ENCODE data around the gene C15orf62. TPM values are rescaled to one million over a fixed set of nuclear protein-coding genes. Genes with fewer than 3 reads are reported as not detected.
A peak's percentile ranks its signal among the peaks of the same experiment; 100 is the strongest.

Gene C15orf62, protein sequence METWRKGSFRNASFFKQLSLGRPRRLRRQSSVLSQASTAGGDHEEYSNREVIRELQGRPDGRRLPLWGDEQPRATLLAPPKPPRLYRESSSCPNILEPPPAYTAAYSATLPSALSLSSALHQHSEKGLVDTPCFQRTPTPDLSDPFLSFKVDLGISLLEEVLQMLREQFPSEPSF
- total RNA-seq (1.2 and 1.6 TPM in 2 replicates), polyA plus RNA-seq (1.5 and 2.8 TPM in 2 replicates)

DNA sequence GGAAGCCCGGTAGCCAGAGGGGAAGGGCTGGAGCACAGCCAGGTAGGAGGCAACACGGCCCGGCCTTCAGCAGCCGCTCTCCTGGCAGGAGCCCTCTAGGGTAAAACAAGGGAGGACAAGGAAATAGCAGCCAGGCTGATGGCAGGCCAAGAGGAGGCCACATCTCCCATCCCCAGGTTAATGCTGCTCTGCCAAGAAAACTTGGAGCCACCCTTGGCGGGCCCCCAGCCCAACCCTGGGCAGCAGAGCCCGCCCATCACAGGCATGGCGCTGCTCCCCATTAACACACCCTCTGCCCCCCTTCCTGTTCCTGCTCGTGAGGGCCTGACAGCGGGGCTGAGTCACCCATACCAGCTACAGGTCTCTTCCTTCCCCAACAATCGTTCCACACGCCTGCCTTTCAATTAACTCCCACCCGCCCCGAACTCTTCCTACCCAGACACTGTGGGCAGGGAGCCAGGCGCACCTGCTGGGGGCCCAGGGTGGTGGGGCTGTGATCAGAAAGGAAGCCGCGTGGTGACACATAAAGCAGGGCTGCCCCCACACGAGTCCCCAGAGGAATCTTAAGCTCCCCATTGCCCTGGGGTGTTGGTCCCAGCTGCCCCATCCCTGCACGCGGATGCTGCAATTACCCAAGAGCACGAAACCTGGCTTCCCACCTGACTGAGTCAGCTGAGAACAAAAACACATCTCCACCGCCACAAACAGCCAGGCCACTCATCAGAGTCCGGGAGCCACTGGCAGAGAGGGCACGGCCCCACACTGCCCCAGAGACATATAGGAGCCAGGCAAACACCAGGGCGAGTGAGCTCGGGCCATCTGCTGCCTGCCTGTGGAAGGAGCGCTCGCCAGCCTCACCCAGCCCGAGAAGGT, at the start of gene C15orf62:
Gene C15orf62, plus strand, starts transcription at position 707 of the 873 bp plus-strand sequence. CDS start 516 bp downstream, outside the sequence.
- Histone ChIP-seq H3K36me3 (no peaks in the 10 kb centered on the region), H3K27ac (no peak within 1 kb of the TSS), H3K27me3 (no peaks in the 10 kb centered on the region), H3K4me3 (no peak within 1 kb of the TSS), H3K9me3 (ENCODE audit: low read depth) (no peaks in the 10 kb centered on the region), H3K4me1 (ENCODE audit: low read depth) (no peaks in the 10 kb centered on the region)
- TF ChIP-seq, protein P1, sequence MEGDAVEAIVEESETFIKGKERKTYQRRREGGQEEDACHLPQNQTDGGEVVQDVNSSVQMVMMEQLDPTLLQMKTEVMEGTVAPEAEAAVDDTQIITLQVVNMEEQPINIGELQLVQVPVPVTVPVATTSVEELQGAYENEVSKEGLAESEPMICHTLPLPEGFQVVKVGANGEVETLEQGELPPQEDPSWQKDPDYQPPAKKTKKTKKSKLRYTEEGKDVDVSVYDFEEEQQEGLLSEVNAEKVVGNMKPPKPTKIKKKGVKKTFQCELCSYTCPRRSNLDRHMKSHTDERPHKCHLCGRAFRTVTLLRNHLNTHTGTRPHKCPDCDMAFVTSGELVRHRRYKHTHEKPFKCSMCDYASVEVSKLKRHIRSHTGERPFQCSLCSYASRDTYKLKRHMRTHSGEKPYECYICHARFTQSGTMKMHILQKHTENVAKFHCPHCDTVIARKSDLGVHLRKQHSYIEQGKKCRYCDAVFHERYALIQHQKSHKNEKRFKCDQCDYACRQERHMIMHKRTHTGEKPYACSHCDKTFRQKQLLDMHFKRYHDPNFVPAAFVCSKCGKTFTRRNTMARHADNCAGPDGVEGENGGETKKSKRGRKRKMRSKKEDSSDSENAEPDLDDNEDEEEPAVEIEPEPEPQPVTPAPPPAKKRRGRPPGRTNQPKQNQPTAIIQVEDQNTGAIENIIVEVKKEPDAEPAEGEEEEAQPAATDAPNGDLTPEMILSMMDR (IDR thresholded peaks at IDR 0.05; ENCODE audit: low read depth, low read length): no peak
- DNase-seq (ENCODE audit: low read depth in 1 of 2, low spot score in 1 of 2): peak in 1 of 2 donors; percentile 34

DNA sequence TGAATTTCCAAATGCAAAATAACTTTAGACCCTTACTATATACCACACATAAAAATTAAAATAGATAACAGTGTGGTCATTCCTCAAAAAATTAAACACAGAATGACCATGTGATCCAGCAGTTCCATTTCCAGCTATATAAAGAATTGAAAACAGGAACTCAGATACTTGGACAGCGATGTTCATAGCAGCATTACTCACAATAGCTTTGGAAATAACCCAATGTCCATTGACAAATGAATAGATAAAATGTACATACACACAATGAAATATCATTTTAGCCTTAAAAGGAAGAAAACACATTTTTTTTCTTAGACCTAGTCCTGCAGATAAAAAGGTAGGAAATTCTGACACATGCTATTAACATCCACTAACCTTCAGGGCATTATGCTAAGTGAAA, 48.1 kb upstream of the C15orf62 start:
- Histone ChIP-seq H3K4me3 (no peak overlapping the region), H3K9me3 (ENCODE audit: low read depth) (no peaks in the 10 kb centered on the region), H3K27ac (no peak overlapping the region), H3K27me3 (no peaks in the 10 kb centered on the region), H3K36me3 (no peaks in the 10 kb centered on the region), H3K4me1 (ENCODE audit: low read depth) (no peaks in the 10 kb centered on the region)
- TF ChIP-seq, protein P1 (IDR thresholded peaks at IDR 0.05; ENCODE audit: low read depth, low read length): no peak
- DNase-seq (ENCODE audit: low read depth in 1 of 2, low spot score in 1 of 2): peak in 1 of 2 donors; percentile 3

DNA sequence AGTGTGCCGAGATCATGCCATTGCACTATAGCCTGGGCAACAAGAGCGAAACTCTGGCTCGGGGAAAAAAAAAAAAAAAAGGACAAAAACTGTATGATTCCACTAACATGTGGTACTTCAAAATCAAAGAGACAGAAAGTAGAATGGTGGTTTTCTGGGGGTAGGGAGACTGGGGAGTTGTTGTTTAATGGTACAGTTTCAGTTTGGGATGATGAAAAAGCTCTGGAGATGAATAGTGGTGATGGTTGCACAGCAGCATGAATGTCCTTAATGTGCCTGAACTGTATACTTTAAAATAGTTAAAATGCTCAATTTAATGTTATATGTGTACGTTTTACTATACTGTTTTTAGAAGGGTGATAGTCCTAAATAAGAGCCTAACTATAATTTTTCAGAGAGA, 47.4 kb upstream of the C15orf62 start:
- no peak overlapping the region for H3K4me3 ChIP-seq
- no peaks in the 10 kb centered on the region for H3K4me1 ChIP-seq (ENCODE audit: low read depth)
- H3K27me3 ChIP-seq: no peaks in the 10 kb centered on the region
- TF ChIP-seq, protein P1 (IDR thresholded peaks at IDR 0.05; ENCODE audit: low read depth, low read length): no peak
- no peak for DNase-seq (ENCODE audit: low read depth in 1 of 2, low spot score in 1 of 2)
- no peaks in the 10 kb centered on the region for H3K36me3 ChIP-seq
- H3K9me3 ChIP-seq (ENCODE audit: low read depth): no peaks in the 10 kb centered on the region
- H3K27ac ChIP-seq: no peak overlapping the region

DNA sequence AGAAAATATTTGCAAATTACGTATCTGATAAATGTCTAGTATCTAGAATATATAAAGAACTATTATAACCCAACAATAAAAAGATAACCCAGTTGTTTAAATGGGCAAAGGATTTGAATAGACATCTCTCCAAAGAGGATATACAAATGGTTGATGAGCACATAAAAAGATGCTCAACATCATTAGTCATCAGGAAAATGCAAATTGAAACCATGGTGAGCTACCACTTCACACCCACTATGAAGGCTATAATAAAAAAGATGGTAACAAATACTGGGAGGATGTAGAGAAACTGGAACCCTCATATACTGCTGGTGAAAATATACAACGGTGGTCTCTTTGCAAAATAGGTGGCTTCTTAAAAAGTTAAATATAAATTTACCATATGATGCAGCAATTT, 46.8 kb upstream of the C15orf62 start:
- no peak for DNase-seq (ENCODE audit: low read depth in 1 of 2, low spot score in 1 of 2)

DNA sequence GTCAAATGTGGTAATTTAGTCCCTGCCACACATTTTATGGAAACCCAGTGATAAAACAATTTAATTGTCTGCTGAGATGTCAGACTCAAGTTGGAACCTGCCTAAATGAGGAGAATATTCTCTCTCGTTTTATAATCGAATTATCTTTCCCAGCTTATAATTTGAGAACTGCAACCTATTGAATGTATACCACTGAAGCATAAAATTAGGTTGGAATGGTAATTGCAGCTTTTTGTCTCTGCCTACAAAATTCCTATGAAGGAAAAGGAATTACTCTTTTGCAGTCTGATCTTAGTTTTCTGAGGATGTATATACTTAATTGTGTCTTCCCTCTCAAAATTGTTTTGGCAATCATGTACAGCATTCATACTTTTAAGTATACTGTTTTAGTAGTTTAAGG, 45.9 kb upstream of the C15orf62 start:
- Histone ChIP-seq H3K9me3 (ENCODE audit: low read depth) (no peaks in the 10 kb centered on the region), H3K36me3 (no peaks in the 10 kb centered on the region), H3K27ac (no peak overlapping the region)

More for the DNA sequence above, 46.8 kb upstream of the C15orf62 start:
- Histone ChIP-seq H3K27ac (no peak overlapping the region), H3K36me3 (no peaks in the 10 kb centered on the region), H3K9me3 (ENCODE audit: low read depth) (no peaks in the 10 kb centered on the region), H3K4me3 (no peak overlapping the region), H3K27me3 (no peaks in the 10 kb centered on the region), H3K4me1 (ENCODE audit: low read depth) (no peaks in the 10 kb centered on the region)
- TF ChIP-seq, protein P1 (IDR thresholded peaks at IDR 0.05; ENCODE audit: low read depth, low read length): no peak

More for the DNA sequence above, 45.9 kb upstream of the C15orf62 start:
- no peaks in the 10 kb centered on the region for H3K27me3 ChIP-seq
- H3K4me1 ChIP-seq (ENCODE audit: low read depth): no peaks in the 10 kb centered on the region
- no peak overlapping the region for H3K4me3 ChIP-seq
- no peak for DNase-seq (ENCODE audit: low read depth in 1 of 2, low spot score in 1 of 2)
- TF ChIP-seq, protein P1 (IDR thresholded peaks at IDR 0.05; ENCODE audit: low read depth, low read length): no peak
